Measurements from ENCODE around the gene ACTR3.

ACTR3 gene

DNA sequence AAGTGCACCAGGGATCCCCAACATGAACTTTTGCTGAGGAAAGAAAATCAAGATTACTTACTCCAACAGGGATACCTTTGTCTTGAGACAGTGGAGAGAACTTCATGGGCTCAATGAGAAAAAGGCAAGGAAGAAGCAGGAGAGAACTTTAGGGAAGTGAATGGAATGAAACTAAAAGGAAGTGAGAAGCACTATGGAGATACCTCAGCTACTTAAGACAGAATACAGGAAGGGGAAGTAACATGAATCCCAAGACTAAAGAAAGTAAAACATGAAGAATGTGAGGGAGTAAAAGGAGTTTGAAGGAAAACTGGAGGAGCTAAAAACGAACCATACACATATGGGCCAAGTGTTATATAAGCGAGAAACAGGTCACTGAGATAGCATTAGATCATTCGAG lies 32.4 kb upstream of the ACTR3 start:
- H3K4me3 ChIP-seq (replicated peaks; ENCODE audit: low read depth, low read length) = no peak overlapping the region
- no peak for DNase-seq (ENCODE audit: extremely low read depth, low read depth)

GRCh38 chr2:113858764-113859163 lies 31.1 kb upstream of the ACTR3 start:
- TF ChIP-seq, protein P1, sequence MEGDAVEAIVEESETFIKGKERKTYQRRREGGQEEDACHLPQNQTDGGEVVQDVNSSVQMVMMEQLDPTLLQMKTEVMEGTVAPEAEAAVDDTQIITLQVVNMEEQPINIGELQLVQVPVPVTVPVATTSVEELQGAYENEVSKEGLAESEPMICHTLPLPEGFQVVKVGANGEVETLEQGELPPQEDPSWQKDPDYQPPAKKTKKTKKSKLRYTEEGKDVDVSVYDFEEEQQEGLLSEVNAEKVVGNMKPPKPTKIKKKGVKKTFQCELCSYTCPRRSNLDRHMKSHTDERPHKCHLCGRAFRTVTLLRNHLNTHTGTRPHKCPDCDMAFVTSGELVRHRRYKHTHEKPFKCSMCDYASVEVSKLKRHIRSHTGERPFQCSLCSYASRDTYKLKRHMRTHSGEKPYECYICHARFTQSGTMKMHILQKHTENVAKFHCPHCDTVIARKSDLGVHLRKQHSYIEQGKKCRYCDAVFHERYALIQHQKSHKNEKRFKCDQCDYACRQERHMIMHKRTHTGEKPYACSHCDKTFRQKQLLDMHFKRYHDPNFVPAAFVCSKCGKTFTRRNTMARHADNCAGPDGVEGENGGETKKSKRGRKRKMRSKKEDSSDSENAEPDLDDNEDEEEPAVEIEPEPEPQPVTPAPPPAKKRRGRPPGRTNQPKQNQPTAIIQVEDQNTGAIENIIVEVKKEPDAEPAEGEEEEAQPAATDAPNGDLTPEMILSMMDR (IDR thresholded peaks at IDR 0.05; ENCODE audit: low read depth, low read length, missing control alignments) = no peak
- peak; percentile 82 for DNase-seq (ENCODE audit: extremely low read depth, low read depth)
- H3K4me3 ChIP-seq (replicated peaks; ENCODE audit: low read depth, low read length) = no peak overlapping the region

More for the DNA sequence above, 32.4 kb upstream of the ACTR3 start:
- TF ChIP-seq, protein P1 (IDR thresholded peaks at IDR 0.05; ENCODE audit: low read depth, low read length, missing control alignments) = no peak

DNA sequence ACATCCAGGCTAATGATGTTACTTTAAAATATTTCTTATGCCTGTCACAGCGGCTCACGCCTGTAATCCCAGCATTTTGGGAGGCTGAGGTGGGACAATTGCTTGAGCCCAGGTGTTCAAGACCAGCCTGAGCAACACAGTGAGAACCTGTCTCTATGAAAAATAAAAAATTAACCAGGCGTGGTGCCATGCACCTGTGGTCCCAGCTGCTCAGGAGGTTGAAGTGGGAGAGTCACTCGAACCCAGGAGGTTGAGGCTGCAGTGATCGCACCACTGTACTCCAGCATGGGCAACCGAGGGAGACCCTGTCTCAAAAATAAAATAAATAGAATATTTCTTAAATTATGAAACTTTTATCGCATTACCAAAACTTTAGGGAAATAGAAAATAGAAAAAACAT lies 28.1 kb upstream of the ACTR3 start:
- H3K4me3 ChIP-seq (replicated peaks; ENCODE audit: low read depth, low read length) = no peak overlapping the region
- TF ChIP-seq, protein P1 (IDR thresholded peaks at IDR 0.05; ENCODE audit: low read depth, low read length, missing control alignments) = no peak
- no peak for DNase-seq (ENCODE audit: extremely low read depth, low read depth)

GRCh38 chr2:113863144-113863543 lies 26.7 kb upstream of the ACTR3 start:
- TF ChIP-seq, protein P1 (IDR thresholded peaks at IDR 0.05; ENCODE audit: low read depth, low read length, missing control alignments) = no peak
- no peak for DNase-seq (ENCODE audit: extremely low read depth, low read depth)
- no peak overlapping the region for H3K4me3 ChIP-seq (replicated peaks; ENCODE audit: low read depth, low read length)

- H3K4me3 ChIP-seq (replicated peaks; ENCODE audit: low read depth, low read length) = no peak overlapping the region
- TF ChIP-seq, protein P1 (IDR thresholded peaks at IDR 0.05; ENCODE audit: low read depth, low read length, missing control alignments) = no peak
- DNase-seq (ENCODE audit: extremely low read depth, low read depth) = no peak
These were observed 22.3 kb upstream of the ACTR3 start for GRCh38 chr2:113867571-113867970.

- DNase-seq (ENCODE audit: extremely low read depth, low read depth) = no peak
- TF ChIP-seq, protein P1 (IDR thresholded peaks at IDR 0.05; ENCODE audit: low read depth, low read length, missing control alignments) = no peak
- no peak overlapping the region for H3K4me3 ChIP-seq (replicated peaks; ENCODE audit: low read depth, low read length)
These were observed 20.6 kb upstream of the ACTR3 start for GRCh38 chr2:113869253-113869652.

DNA sequence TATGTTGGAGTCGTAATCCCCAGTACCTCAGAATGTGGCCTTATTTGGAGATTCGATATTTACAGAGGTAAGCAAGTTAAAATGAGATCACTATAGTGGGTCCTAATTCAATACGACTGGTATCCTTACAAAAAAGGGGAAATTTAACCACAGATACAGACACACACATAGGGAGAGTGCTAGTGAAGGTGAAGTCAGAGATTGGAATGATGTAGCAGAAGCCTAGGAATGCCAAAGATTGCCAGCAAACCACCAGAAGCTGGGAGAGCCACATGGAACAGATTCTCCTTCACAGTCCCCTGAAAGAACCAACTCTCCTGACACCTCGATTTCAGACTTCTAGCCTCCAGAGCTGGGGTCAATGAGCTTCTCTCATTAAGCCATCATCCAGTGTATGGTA lies 17.7 kb upstream of the ACTR3 start:
- DNase-seq (ENCODE audit: extremely low read depth, low read depth) = no peak
- TF ChIP-seq, protein P1 (IDR thresholded peaks at IDR 0.05; ENCODE audit: low read depth, low read length, missing control alignments) = no peak
- H3K4me3 ChIP-seq (replicated peaks; ENCODE audit: low read depth, low read length) = no peak overlapping the region

Measured in HFF-Myc (cell line).